GM19467 (cell line): ENCODE results near the gene UQCRC1.

ENCODE experiments used
- ATAC-seq: cut with Tn5 transposase; IDR thresholded peaks from one replicate; pipeline ENCODE4 v1.9.1; 2021; ENCODE audit warnings: mild to moderate bottlenecking, moderate library complexity; ENCODE audit not compliant: unreplicated experiment

UQCRC1 gene

GRCh38 chr3:48575366-48575765, 34.1 kb downstream of the UQCRC1 start:
- no peak for ATAC-seq

- no peak for ATAC-seq
Measured at GRCh38 chr3:48573973-48574585, 35.4 kb downstream of the UQCRC1 start.

- no peak for ATAC-seq
Measured at GRCh38 chr3:48572517-48572916, 36.9 kb downstream of the UQCRC1 start.

- no peak for ATAC-seq
Measured at GRCh38 chr3:48571938-48572337, 37.5 kb downstream of the UQCRC1 start.

- ATAC-seq = no peak
Measured at GRCh38 chr3:48569808-48570450, 39.5 kb downstream of the UQCRC1 start.

GRCh38 chr3:48569400-48569799, 40.0 kb downstream of the UQCRC1 start:
- ATAC-seq = no peak

GRCh38 chr3:48568476-48568875, 41.0 kb downstream of the UQCRC1 start:
- ATAC-seq = no peak

GRCh38 chr3:48567500-48567899, 41.9 kb downstream of the UQCRC1 start:
- no peak for ATAC-seq

- no peak for ATAC-seq
Measured at GRCh38 chr3:48567090-48567489, 42.4 kb downstream of the UQCRC1 start.

GRCh38 chr3:48566401-48566760, 43.1 kb downstream of the UQCRC1 start:
- no peak for ATAC-seq

- no peak for ATAC-seq
Measured at GRCh38 chr3:48565591-48566400, 43.6 kb downstream of the UQCRC1 start.

GRCh38 chr3:48565186-48565585, 44.3 kb downstream of the UQCRC1 start:
- ATAC-seq = no peak

GRCh38 chr3:48564667-48565066, 44.8 kb downstream of the UQCRC1 start:
- ATAC-seq = no peak

- ATAC-seq = no peak
Measured at GRCh38 chr3:48564022-48564421, 45.4 kb downstream of the UQCRC1 start.

- ATAC-seq = no peak
Measured at GRCh38 chr3:48563382-48563918, 46.0 kb downstream of the UQCRC1 start, which contains the start of gene UCN2. Gene UCN2 (minus strand): TSS chr3:48563781. CDS start chr3:48563124, 657 bp downstream.

GRCh38 chr3:48562367-48563095, 46.9 kb downstream of the UQCRC1 start:
- no peak for ATAC-seq

GRCh38 chr3:48561045-48561736, 48.3 kb downstream of the UQCRC1 start:
- ATAC-seq = no peak

- ATAC-seq = no peak
Measured at GRCh38 chr3:48560648-48561018, 48.8 kb downstream of the UQCRC1 start.

- ATAC-seq = no peak
Measured at GRCh38 chr3:48558493-48559134, 50.8 kb downstream of the UQCRC1 start.
